GM11168 (cell line): Measurements from ENCODE around the gene LCE3A.
"Not testable (repeated sequence)": the region's sequence is repeated elsewhere in the genome, so short reads cannot be mapped to it uniquely, and the experiment has no call there.

Experiments used
- in situ Hi-C: fragments of 300-500 bp; cut with MboI; formaldehyde crosslinking; loops from one replicate; pipeline ENCODE4 v1.12.0; 2022; ENCODE audit warnings: low sequenced_read_pairs; ENCODE audit not compliant: unreplicated experiment

The LCE3A gene, protein sequence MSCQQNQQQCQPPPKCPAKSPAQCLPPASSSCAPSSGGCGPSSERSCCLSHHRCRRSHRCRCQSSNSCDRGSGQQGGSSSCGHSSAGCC

GRCh38 chr1:152622803-152623202 is at the start of gene LCE3A:
LCE3A (minus strand) TSS chr1:152623103; CDS start chr1:152623103, 0 bp downstream.
- in situ Hi-C loops = no loop called here

GRCh38 chr1:152667648-152668047 is 44.7 kb upstream of the LCE3A start:
- in situ Hi-C loops = no loop called here

GRCh38 chr1:152666171-152666570 is 43.3 kb upstream of the LCE3A start:
- in situ Hi-C loops = not testable (repeated sequence)

- in situ Hi-C loops = no loop called here
These were observed 40.2 kb upstream of the LCE3A start, which contains the start of gene LCE2D for GRCh38 chr1:152663098-152663497. LCE2D (plus strand) TSS chr1:152663380; CDS start chr1:152664106, 726 bp downstream.

- in situ Hi-C loops = no loop called here
These were observed 35.7 kb upstream of the LCE3A start for GRCh38 chr1:152658649-152659048.

DNA sequence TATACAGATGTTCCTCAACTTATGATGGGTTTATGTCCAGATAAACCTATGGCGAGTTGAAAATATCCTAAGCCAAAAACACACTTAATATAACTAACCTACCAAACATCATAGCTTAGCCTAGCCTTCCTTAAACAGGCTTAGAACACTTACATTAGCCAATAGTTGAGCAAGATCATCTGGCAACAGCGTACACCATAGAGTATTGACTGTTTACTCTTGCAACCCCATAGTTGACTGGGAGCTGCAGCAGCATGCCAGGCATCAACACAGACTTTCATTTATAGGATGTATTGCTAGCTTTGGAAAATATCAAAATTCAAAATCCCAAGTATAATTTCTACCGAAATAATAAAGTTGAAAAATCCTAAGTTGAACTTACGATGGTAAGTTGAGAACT is 34.8 kb upstream of the LCE3A start:
- in situ Hi-C loops = no loop called here

GRCh38 chr1:152656459-152656858 is 33.6 kb upstream of the LCE3A start:
- in situ Hi-C loops = no loop called here

DNA sequence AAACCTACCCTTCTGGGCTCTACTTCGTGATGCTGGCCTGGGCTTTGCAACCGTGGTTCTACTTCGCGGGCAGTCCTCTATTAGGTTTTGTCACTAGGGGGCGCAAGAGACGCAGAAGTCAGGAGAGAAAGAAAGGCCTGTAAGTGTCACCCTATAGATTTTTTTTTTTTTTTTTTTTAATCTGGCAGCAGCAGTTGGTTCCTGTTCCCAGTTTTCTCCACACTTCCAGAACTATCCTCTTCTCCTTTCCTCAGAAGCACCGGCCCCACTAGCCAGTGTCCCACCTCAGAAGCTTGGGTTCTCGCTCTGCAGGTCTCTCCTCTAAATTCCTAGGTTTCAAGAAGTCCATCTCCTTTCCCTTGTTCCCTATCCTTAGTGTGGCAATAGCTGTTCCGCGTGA is 31.2 kb upstream of the LCE3A start:
- in situ Hi-C loops = no loop called here

- in situ Hi-C loops = no loop called here
These were observed 23.8 kb upstream of the LCE3A start for GRCh38 chr1:152646656-152647055.

GRCh38 chr1:152645146-152645545 is 22.2 kb upstream of the LCE3A start:
- in situ Hi-C loops = no loop called here

- in situ Hi-C loops = no loop called here
These were observed 21.0 kb upstream of the LCE3A start for GRCh38 chr1:152643945-152644344.

GRCh38 chr1:152640351-152640750 is 17.4 kb upstream of the LCE3A start:
- in situ Hi-C loops = no loop called here

GRCh38 chr1:152630596-152630995 is 7.7 kb upstream of the LCE3A start:
- in situ Hi-C loops = no loop called here

- in situ Hi-C loops = no loop called here
These were observed 3.8 kb upstream of the LCE3A start for GRCh38 chr1:152626744-152627143.

- in situ Hi-C loops = no loop called here
These were observed 421 bp upstream of the LCE3A start for GRCh38 chr1:152623203-152623844.

DNA sequence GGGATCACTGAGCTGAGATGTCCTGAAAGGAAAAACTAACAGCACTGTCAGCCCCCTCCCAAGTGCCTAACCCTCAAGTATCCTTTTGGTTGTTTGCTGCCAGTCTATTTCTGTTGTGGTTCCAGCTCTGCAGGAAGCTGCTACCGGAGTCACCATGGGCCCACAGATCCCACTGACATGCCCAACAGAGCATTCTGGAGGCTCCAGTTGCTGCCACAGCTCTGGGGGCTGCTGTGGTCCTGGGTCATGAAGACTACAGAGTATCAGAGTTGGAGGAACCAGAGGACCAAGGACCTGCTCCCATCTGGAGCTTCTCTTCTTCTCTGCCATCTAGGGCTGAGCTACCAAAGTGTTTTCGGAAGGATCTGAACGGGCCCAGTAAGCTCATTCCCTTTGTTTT is 910 bp downstream of the LCE3A start:
- in situ Hi-C loops = no loop called here

DNA sequence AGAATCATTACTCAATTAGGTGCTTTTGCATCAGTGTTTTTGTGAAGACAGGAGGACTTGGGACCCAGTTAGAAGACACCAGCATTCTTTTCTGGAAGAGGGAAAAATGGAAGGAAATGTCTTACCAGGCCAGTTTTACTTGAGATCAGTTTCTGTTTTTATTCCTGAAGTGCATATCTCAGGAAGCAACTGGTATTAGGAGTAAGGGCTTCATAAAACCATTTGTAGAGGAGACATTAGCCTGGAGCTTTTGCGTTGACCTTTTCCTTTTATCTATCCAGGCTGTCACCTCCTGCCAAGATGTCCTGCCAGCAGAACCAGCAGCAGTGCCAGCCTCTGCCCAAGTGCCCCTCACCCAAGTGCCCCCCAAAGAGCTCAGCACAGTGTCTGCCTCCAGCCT is 9.4 kb downstream of the LCE3A start, which contains the start of gene LCE3B:
LCE3B (plus strand) TSS at position 301 of the 400 bp plus-strand sequence; CDS start at position 301, 0 bp downstream.
- in situ Hi-C loops = no loop called here

- in situ Hi-C loops = no loop called here
These were observed 23.0 kb downstream of the LCE3A start, which contains the start of gene LCE3C for GRCh38 chr1:152599934-152600333. LCE3C (plus strand) TSS chr1:152600234; CDS start chr1:152600732, 498 bp downstream.

GRCh38 chr1:152596986-152597385 is 25.9 kb downstream of the LCE3A start:
- in situ Hi-C loops = no loop called here

DNA sequence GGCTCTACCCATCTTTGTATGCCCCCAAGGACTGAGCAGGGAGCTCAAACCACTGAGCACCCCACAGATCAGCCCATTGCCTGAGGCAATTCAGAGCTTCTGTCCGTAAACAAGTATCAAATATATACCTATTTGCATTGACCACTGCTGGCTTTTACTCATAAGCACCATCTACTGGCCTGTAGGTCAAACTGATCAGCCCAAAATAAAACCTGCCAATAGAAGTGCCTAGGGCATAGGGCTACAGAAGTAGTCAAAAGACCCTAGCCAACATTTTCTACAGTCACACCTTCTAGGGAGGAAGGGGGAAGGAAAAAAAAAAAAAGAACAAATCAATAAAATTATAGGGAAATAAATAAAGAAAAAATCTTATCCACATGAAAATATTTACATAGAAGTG is 37.3 kb downstream of the LCE3A start:
- in situ Hi-C loops = no loop called here

- in situ Hi-C loops = no loop called here
These were observed 40.3 kb downstream of the LCE3A start for GRCh38 chr1:152582647-152583046.

- in situ Hi-C loops = no loop called here
These were observed 42.5 kb downstream of the LCE3A start, which contains the start of gene LCE3D for GRCh38 chr1:152580433-152580832. LCE3D (minus strand) TSS chr1:152580516; CDS start chr1:152579936, 580 bp downstream.
